HEK293T (cell line): ENCODE measurements around the gene ZBTB20.

ENCODE experiments used
- CTCF ChIA-PET: fragments of 350-600 bp; formaldehyde crosslinking; extraction: SDS; loops from one replicate; lab custom pipeline; 2021; ENCODE audit warnings: antibody characterized with exemption, inconsistent platforms; lab: Yijun Ruan, JAX
- POLR2A ChIA-PET: fragments of 350-600 bp; formaldehyde crosslinking; extraction: SDS; loops from one replicate; lab custom pipeline; 2020; ENCODE audit warnings: antibody characterized with exemption, inconsistent platforms; lab: Yijun Ruan, JAX
- DNase-seq: peaks from one replicate; pipeline ENCODE4 v3.0.0; 2012; ENCODE audit warnings: mixed read lengths; ENCODE audit errors: extremely low spot score
- ARNT ChIP-seq: fragments of 450-650 bp; IDR thresholded peaks from 2 replicates; pipeline ENCODE4 v1.6.1; 2017; ENCODE audit warnings: mild to moderate bottlenecking
- BHLHE40 ChIP-seq: fragments of 450-650 bp; IDR thresholded peaks from 2 replicates; pipeline ENCODE4 v1.6.1; 2016; ENCODE audit warnings: mild to moderate bottlenecking, moderate library complexity, borderline replicate concordance
- CTBP1 ChIP-seq: fragments of 450-650 bp; IDR thresholded peaks from 2 replicates; pipeline ENCODE4 v1.6.1; 2016; ENCODE audit warnings: borderline replicate concordance
- ELF4 ChIP-seq: fragments of 450-650 bp; IDR thresholded peaks from 2 replicates; pipeline ENCODE4 v1.6.1; 2017; ENCODE audit warnings: antibody characterized with exemption
- FOXA1 ChIP-seq: fragments of 450-650 bp; IDR thresholded peaks from 2 replicates; pipeline ENCODE4 v1.6.1; 2016; ENCODE audit warnings: mild to moderate bottlenecking
- FOXK2 ChIP-seq: fragments of 450-650 bp; IDR thresholded peaks from 2 replicates; pipeline ENCODE4 v1.6.1; 2016; ENCODE audit warnings: mild to moderate bottlenecking
- FOXM1 ChIP-seq: fragments of 450-650 bp; IDR thresholded peaks from 2 replicates; pipeline ENCODE4 v1.6.1; 2017; ENCODE audit warnings: mild to moderate bottlenecking, borderline replicate concordance
- HDGF ChIP-seq: fragments of 450-650 bp; IDR thresholded peaks from 2 replicates; pipeline ENCODE4 v1.6.1; 2017; ENCODE audit warnings: antibody characterized with exemption, borderline replicate concordance
- L3MBTL2 ChIP-seq: fragments of 450-650 bp; conservative IDR thresholded peaks from 2 replicates; pipeline ENCODE4 v1.6.1; 2016; ENCODE audit warnings: mild to moderate bottlenecking
- LEF1 ChIP-seq: fragments of 450-650 bp; IDR thresholded peaks from 2 replicates; pipeline ENCODE4 v1.6.1; 2017; ENCODE audit warnings: mild to moderate bottlenecking, borderline replicate concordance
- NFRKB ChIP-seq: fragments of 450-650 bp; IDR thresholded peaks from 2 replicates; pipeline ENCODE4 v1.6.1; 2016; ENCODE audit warnings: mild to moderate bottlenecking, moderate library complexity
- PKNOX1 ChIP-seq: fragments of 450-650 bp; IDR thresholded peaks from 2 replicates; pipeline ENCODE4 v1.6.1; 2016
- SP1 ChIP-seq: fragments of 450-650 bp; IDR thresholded peaks from 2 replicates; pipeline ENCODE4 v1.6.1; 2017
- SUZ12 ChIP-seq: fragments of 450-650 bp; IDR thresholded peaks from 2 replicates; pipeline ENCODE4 v1.6.1; 2016; ENCODE audit warnings: mild to moderate bottlenecking
- TARDBP ChIP-seq: fragments of 450-650 bp; IDR thresholded peaks from 2 replicates; pipeline ENCODE4 v1.6.1; 2016
- ZNF384 ChIP-seq: fragments of 450-650 bp; IDR thresholded peaks from 2 replicates; pipeline ENCODE4 v1.6.1; 2016

Gene ZBTB20

GRCh38 chr3:114582929-114583328 lies 564.2 kb downstream of the ZBTB20 start:
- CTCF ChIA-PET = no interaction called here
- no peak for TF ChIP-seq ELF4
- TF ChIP-seq NFRKB = no peak
- no peak for TF ChIP-seq PKNOX1
- TF ChIP-seq HDGF = no peak
- no peak for TF ChIP-seq BHLHE40
- TF ChIP-seq ARNT = no peak
- no peak for TF ChIP-seq CTBP1
- TF ChIP-seq TARDBP = no peak
- no peak for TF ChIP-seq SP1
- no peak for TF ChIP-seq SUZ12
- TF ChIP-seq FOXA1 = no peak
- no peak for TF ChIP-seq ZNF384
- no peak for TF ChIP-seq FOXM1
- TF ChIP-seq LEF1 = no peak
- no peak for TF ChIP-seq FOXK2
- TF ChIP-seq L3MBTL2 = no peak
- POLR2A ChIA-PET = no interaction called here
- DNase-seq = no peak

GRCh38 chr3:114572364-114573062 lies 574.6 kb downstream of the ZBTB20 start:
- POLR2A ChIA-PET = no interaction called here
- CTCF ChIA-PET = no interaction called here
- no peak for DNase-seq
- TF ChIP-seq FOXA1 (no peak), SP1 (no peak), ELF4 (no peak), NFRKB (no peak), TARDBP (no peak), CTBP1 (no peak), SUZ12 (no peak), ZNF384 (no peak), L3MBTL2 (no peak)

GRCh38 chr3:114571363-114571762 lies 575.7 kb downstream of the ZBTB20 start:
- TF ChIP-seq CTBP1 (no peak), ELF4 (no peak), SUZ12 (no peak), ZNF384 (no peak)
- CTCF ChIA-PET = no interaction called here
- POLR2A ChIA-PET = no interaction called here
- DNase-seq = no peak

- no peak for DNase-seq
- TF ChIP-seq L3MBTL2 (no peak), SP1 (no peak), NFRKB (no peak), SUZ12 (no peak), FOXM1 (no peak)
- POLR2A ChIA-PET = no interaction called here
- CTCF ChIA-PET = no interaction called here
Measured at GRCh38 chr3:114569186-114569585, 577.9 kb downstream of the ZBTB20 start.

GRCh38 chr3:114567771-114568170 lies 579.3 kb downstream of the ZBTB20 start:
- no peak for TF ChIP-seq BHLHE40
- no peak for TF ChIP-seq LEF1
- no peak for TF ChIP-seq NFRKB
- ChIA-PET POLR2A (no interaction called here), CTCF (interaction anchor here (0.6 kb wide), 1 partner anchor 511 kb away, joined by 3 read pairs; no protein-coding TSS in a partner anchor)
- no peak for DNase-seq

GRCh38 chr3:114566767-114567166 lies 580.3 kb downstream of the ZBTB20 start:
- TF ChIP-seq SP1 = no peak
- TF ChIP-seq FOXA1 = no peak
- TF ChIP-seq L3MBTL2 = no peak
- TF ChIP-seq ARNT = no peak
- TF ChIP-seq FOXM1 = no peak
- TF ChIP-seq LEF1 = no peak
- TF ChIP-seq HDGF = no peak
- TF ChIP-seq TARDBP = no peak
- TF ChIP-seq SUZ12 = no peak
- TF ChIP-seq ELF4 = no peak
- no peak for TF ChIP-seq PKNOX1
- no peak for TF ChIP-seq ZNF384
- ChIA-PET CTCF (no interaction called here), POLR2A (no interaction called here)
- no peak for DNase-seq

GRCh38 chr3:114566162-114566755 lies 580.8 kb downstream of the ZBTB20 start:
- CTCF ChIA-PET = no interaction called here
- no peak for TF ChIP-seq FOXM1
- POLR2A ChIA-PET = no interaction called here
- DNase-seq = no peak

GRCh38 chr3:114565216-114565615 lies 581.9 kb downstream of the ZBTB20 start:
- TF ChIP-seq BHLHE40 (no peak), ELF4 (no peak), ARNT (no peak), CTBP1 (no peak), ZNF384 (no peak), HDGF (no peak), FOXA1 (no peak), SUZ12 (no peak), FOXK2 (no peak), NFRKB (no peak), SP1 (no peak), PKNOX1 (no peak), TARDBP (no peak)
- POLR2A ChIA-PET = no interaction called here
- CTCF ChIA-PET = no interaction called here
- no peak for DNase-seq
